Ascending aorta (tissue), 2 donors: ENCODE results near the gene GNA12. TPM values are rescaled to one million over a fixed set of nuclear protein-coding genes. Genes with fewer than 3 reads are reported as not detected.

Source experiments
- DNase-seq, 2 donors: peaks; one replicate each; pipeline ENCODE4 v3.0.0-alpha.2; 2019; ENCODE audit warnings: low spot score in 2 of 2
- H3K27ac ChIP-seq, 2 donors: fragments of 200-600 bp; sonication (generic); one replicate each; pipeline ENCODE4 v1.5.1; 2016 to 2017; ENCODE audit warnings: mild to moderate bottlenecking in 1 of 2
- H3K27me3 ChIP-seq: fragments of 200-600 bp; sonication (generic); one replicate; pipeline ENCODE4 v1.5.1; 2017
- H3K36me3 ChIP-seq, 2 donors: fragments of 200-600 bp; sonication (generic); one replicate each; pipeline ENCODE4 v1.5.1; 2016
- H3K4me1 ChIP-seq, 2 donors: fragments of 200-600 bp; sonication (generic); one replicate each; pipeline ENCODE4 v1.5.1; 2016 to 2017; ENCODE audit warnings: mild to moderate bottlenecking in 1 of 2
- H3K4me3 ChIP-seq, 2 donors: fragments of 200-600 bp; sonication (generic); one replicate each; pipeline ENCODE4 v1.5.1; 2016 to 2017; ENCODE audit warnings: mild to moderate bottlenecking in 1 of 2
- H3K9me3 ChIP-seq, 2 donors: fragments of 200-600 bp; sonication (generic); one replicate each; pipeline ENCODE4 v1.5.1; 2016
- CTCF ChIP-seq, 3 experiments: fragments of 200-600 bp in 2 of 3; fragments of 450-650 bp in 1 of 3; sonication (generic) in 2 of 3; IDR thresholded peaks; one replicate each; pipeline ENCODE4 v1.5.1; 2016 to 2019; ENCODE audit warnings: antibody characterized with exemption in 3 of 3, mild to moderate bottlenecking in 1 of 3, moderate library complexity in 1 of 3
- intact Hi-C: fragments of 100-400 bp; cut with DNase I; formaldehyde crosslinking; loops from one replicate; pipeline ENCODE4 v1.15.1; 2023
- total RNA-seq: library from RNA; depleted of rRNA; stranded (reverse); fragments of >200 nt; gene quantifications from one replicate; pipeline ENCODE4 v1.1.0, GENCODE V29; 2016

GNA12 gene
- total RNA-seq, 1 donor from 2014 or later, result 61.0 TPM

GRCh38 chr7:2798669-2799068 lies 45.4 kb downstream of the GNA12 start:
- Histone ChIP-seq H3K4me1 (peaks cover 0 to 24% of the 10 kb centered on the region in 2 donors), H3K4me3 (no peak overlapping the region), H3K27me3 (no peaks in the 10 kb centered on the region), H3K9me3 (no peaks in the 10 kb centered on the region), H3K36me3 (peaks cover 0 to 14% of the 10 kb centered on the region in 2 donors), H3K27ac (no peak overlapping the region)
- intact Hi-C loops, result loop anchor here (5.0 kb wide), 1 partner anchor 44 kb away; the partner anchor contains the start of gene GNA12
- no peak for TF ChIP-seq CTCF (IDR thresholded peaks at IDR 0.05)
- no peak for DNase-seq

DNA sequence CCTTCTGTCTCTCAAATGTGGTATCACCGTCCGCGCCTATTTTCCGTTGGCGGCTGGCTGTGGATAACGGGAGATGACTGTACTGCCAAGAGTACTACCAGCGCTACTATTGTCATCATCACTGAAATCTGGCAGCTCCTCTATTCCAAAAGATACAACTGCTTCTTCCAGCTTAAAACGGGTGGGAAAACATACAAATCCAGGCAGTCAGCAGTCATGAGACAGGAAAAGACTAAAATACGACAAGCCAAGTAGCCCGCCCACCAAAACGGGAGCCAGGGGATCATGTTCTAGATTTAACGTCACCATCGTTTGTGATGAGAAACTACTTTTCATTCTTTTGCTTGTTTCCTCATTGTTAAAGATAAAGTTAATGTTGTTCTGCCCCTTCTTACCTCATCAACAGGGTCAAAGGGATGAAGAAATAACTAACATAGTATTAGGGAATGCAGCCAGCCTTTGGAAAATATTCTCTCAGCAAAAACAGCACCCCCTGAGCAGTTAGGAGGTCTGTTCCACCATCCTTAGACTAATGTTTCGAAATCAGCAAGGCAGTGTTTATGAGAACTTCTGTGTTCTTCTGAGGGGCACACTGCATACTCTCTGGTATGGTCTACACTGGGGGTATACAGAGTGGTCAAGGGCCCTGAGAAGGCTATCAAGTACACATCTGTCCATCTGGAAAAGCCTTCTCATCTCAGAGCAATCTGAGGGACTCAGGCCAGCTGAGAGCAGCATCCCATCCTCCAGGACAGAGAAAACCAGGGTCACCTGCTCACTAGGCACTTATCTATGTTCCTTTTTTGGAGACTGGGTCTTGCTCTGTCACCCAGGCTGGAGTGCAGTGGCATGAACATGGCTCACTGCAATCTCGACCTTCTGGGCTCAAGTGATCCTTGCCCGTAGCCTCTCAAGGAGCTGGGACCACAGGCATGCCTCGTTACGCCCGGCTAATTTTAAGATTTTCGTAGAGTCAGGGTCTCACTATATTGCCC lies 47.5 kb downstream of the GNA12 start:
- Histone ChIP-seq H3K27me3 (no peaks in the 10 kb centered on the region), H3K9me3 (no peaks in the 10 kb centered on the region), H3K4me1 (peaks cover 0 to 13% of the 10 kb centered on the region in 2 donors), H3K27ac (peak overlapping the region; percentile 64 to 72), H3K4me3 (peak overlapping the region in 1 of 2 donors; percentile 37), H3K36me3 (peaks cover 2 to 33% of the 10 kb centered on the region in 2 donors)
- intact Hi-C loops, result loop anchor here (5.0 kb wide), 1 partner anchor 46 kb away; the partner anchor contains the start of gene GNA12
- no peak for TF ChIP-seq CTCF (IDR thresholded peaks at IDR 0.05)
- peak in 1 of 2 donors; percentile 90 for DNase-seq

- no peaks in the 10 kb centered on the region for H3K27me3 ChIP-seq
- TF ChIP-seq CTCF (IDR thresholded peaks at IDR 0.05), result no peak
- H3K4me3 ChIP-seq, result peak overlapping the region in 1 of 2 donors; percentile 37
- peaks cover 0 to 6% of the 10 kb centered on the region in 2 donors for H3K4me1 ChIP-seq
- DNase-seq, result no peak
- intact Hi-C loops, result loop anchor here (2.0 to 5.0 kb wide), 2 partner anchors 35 to 46 kb away; partner anchors contain the start of gene GNA12
- no peaks in the 10 kb centered on the region for H3K9me3 ChIP-seq
- H3K27ac ChIP-seq, result peak overlapping the region; percentile 64 to 72
- H3K36me3 ChIP-seq, result peaks cover 2 to 40% of the 10 kb centered on the region in 2 donors
Measured at GRCh38 chr7:2795906-2796305, 48.2 kb downstream of the GNA12 start.

GRCh38 chr7:2794836-2795636 lies 49.1 kb downstream of the GNA12 start:
- no peak for TF ChIP-seq CTCF (IDR thresholded peaks at IDR 0.05)
- intact Hi-C loops, result loop anchor here (2.0 to 5.0 kb wide), 2 partner anchors 34 to 47 kb away; partner anchors contain the start of gene GNA12
- peaks cover 0 to 5% of the 10 kb centered on the region in 2 donors for H3K4me1 ChIP-seq
- no peaks in the 10 kb centered on the region for H3K9me3 ChIP-seq
- no peaks in the 10 kb centered on the region for H3K27me3 ChIP-seq
- no peak for DNase-seq
- peaks cover 2 to 48% of the 10 kb centered on the region in 2 donors for H3K36me3 ChIP-seq
- no peak overlapping the region for H3K4me3 ChIP-seq
- no peak overlapping the region for H3K27ac ChIP-seq

DNA sequence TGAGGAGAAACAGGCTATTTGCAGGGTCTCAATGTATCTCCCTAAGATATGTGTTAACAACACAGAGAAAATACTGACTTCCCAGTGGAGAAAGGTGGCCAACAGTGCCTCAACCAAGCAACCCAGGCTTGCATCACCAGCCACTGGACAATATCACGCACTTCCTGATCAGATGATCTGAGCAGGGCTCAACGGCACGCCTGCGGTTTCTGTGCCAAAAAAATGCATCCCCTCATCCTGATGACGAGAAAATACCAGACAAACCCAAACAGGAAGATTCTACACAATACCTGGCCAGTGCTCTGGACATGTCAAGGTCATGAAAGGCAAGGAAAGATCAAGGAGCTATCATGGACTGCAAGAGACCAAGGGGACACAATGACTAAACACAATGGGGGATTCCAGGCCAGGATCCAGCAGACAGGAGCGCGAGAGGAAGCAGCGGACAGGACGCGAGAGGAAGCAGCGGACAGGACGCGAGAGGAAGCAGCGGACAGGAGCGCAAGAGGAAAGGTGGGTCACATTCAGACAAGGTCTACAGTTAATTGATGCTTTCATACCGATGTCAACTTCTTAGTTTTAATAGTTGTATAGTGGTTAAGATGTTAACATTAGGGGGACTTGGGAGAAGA lies 51.1 kb downstream of the GNA12 start:
- Histone ChIP-seq H3K27ac (no peak overlapping the region), H3K27me3 (no peaks in the 10 kb centered on the region), H3K9me3 (no peaks in the 10 kb centered on the region), H3K4me3 (no peak overlapping the region), H3K4me1 (peaks cover 0 to 5% of the 10 kb centered on the region in 2 donors), H3K36me3 (peaks cover 2 to 48% of the 10 kb centered on the region in 2 donors)
- DNase-seq, result no peak
- intact Hi-C loops, result no loop called here
- no peak for TF ChIP-seq CTCF (IDR thresholded peaks at IDR 0.05)
